ENCODE results near the gene ZNF268. TPM values are rescaled to one million over a fixed set of nuclear protein-coding genes. Genes with fewer than 3 reads are reported as not detected.
A peak's percentile ranks its signal among the peaks of the same experiment; 100 is the strongest.

ZNF268 gene
- polyA plus RNA-seq (2011; rRNA removed): 16.1 TPM in 2 replicates
- 53.7 and 72.6 TPM in 2 replicates for polyA minus RNA-seq (2011; rRNA and poly(A)+ RNA removed)

DNA sequence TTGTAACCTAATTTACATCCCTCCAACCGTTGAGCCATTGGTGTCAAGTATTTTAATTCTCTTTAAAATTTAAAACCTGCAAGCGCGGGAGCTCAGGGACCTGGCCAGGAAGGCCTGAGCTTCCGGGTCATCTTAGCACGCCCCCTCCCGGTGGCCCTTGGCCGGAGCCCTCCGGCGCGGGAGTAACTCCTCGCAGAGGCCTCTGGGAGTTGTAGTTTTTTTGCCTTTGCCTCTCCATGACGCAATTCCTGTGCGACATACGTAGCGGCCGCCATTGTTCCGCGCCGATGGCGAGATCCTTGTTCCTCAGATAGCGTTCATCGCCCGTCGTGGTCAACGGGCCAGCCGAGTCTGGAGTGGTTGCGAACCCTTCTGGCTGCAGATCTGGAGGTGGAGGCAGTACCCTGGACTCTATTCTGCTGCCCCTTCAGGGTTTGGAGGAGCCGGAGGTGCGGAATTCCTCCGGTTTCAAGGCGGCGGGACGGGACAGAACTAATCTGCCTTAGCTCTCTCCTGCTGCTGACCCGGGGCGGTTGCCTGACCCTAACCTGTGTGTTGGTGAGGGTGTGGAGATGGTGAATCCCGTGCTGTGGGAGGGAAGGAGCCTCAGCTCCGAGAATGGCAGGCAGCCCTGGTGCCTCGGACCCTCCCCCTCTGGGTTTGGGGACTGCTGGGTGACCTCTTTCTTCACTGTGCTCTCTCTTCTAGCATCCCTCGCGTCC is at the start of gene ZNF268:
Gene ZNF268, plus strand, starts transcription at position 258 of the 722 bp plus-strand sequence. CDS start 503 bp downstream, outside the sequence.
- peak; percentile 72 for DNase-seq (ENCODE audit: low read depth, low spot score)
- peak; percentile 79 for TF ChIP-seq CTCF (IDR thresholded peaks at IDR 0.05; ENCODE audit: low read depth, low read length)
- ChIA-PET CTCF (interaction anchor here (0.7 to 2.2 kb wide), 10 partner anchors 9 to 197 kb away, joined by 3 to 8 read pairs (median 4); partner anchors contain the start of genes ZNF10, ZNF26 and ZNF891), POLR2A (interaction anchor here (0.9 to 1.7 kb wide), 3 partner anchors 51 to 195 kb away, joined by 4 to 7 read pairs (median 5); partner anchors contain the start of genes ZNF10, ZNF26 and ZNF891)
- no peaks in the 10 kb centered on the region for H3K27me3 ChIP-seq (ENCODE audit: control insufficient read depth, insufficient read depth, low read length)
- H3K27ac ChIP-seq (ENCODE audit: low read depth, low read length): peak within 1 kb of the TSS; percentile 63
- peaks cover 50% of the 10 kb centered on the region for H3K9me3 ChIP-seq (ENCODE audit: control insufficient read depth, insufficient read depth, low read length)
- peak within 1 kb of the TSS; percentile 69 for H3K4me3 ChIP-seq (ENCODE audit: low read depth, low read length)

DNA sequence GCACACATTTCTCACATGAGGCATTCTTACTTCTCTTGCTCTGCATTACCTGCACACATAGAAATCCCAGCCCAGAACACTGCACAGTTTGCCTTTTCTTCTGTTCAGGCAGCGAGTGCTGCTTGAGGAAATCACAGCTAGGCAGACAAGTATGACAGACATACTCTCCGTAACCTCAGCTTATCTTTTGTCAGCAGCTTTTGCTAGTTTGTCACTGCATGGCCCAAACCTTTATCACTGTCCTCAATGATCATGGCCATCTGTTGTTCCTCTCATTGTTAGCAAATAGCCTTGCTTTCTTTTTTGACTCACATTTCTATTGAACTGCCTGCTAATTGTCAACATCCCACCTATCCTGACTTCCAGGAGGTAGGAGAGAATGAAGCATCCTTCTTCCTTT is 45.5 kb upstream of the ZNF268 start:
- Histone ChIP-seq H3K9me3 (ENCODE audit: control insufficient read depth, insufficient read depth, low read length) (peaks cover 18% of the 10 kb centered on the region), H3K27me3 (ENCODE audit: control insufficient read depth, insufficient read depth, low read length) (no peaks in the 10 kb centered on the region), H3K4me3 (ENCODE audit: low read depth, low read length) (no peak overlapping the region), H3K27ac (ENCODE audit: low read depth, low read length) (no peak overlapping the region)
- ChIA-PET POLR2A (no interaction called here), CTCF (interaction anchor here (1.1 kb wide), 1 partner anchor 45 kb away, joined by 4 read pairs; no protein-coding TSS in a partner anchor)
- DNase-seq (ENCODE audit: low read depth, low spot score): no peak
- TF ChIP-seq CTCF (IDR thresholded peaks at IDR 0.05; ENCODE audit: low read depth, low read length): no peak

DNA sequence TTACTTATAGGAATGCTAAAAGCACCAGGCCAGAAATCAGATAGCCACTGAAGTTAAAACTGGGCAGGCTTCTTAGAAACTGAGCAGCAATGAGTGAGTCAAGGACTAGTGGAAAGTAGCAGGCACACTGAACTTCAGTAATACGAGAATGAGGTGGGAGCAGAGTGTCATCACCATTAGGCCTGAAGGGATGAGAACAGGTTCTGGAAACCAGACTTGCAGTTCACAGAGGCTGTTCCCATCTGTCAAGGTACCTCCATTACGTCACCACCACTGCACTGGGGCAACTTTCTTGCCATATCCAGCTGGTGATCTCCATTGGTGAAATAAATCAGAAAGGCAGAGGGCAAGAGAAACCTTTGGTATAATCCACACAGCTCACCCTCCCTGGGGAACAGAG is 35.3 kb upstream of the ZNF268 start:
- Histone ChIP-seq H3K4me3 (ENCODE audit: low read depth, low read length) (no peak overlapping the region), H3K27ac (ENCODE audit: low read depth, low read length) (no peak overlapping the region), H3K27me3 (ENCODE audit: control insufficient read depth, insufficient read depth, low read length) (no peaks in the 10 kb centered on the region), H3K9me3 (ENCODE audit: control insufficient read depth, insufficient read depth, low read length) (peaks cover 45% of the 10 kb centered on the region)
- ChIA-PET CTCF (no interaction called here), POLR2A (no interaction called here)
- no peak for TF ChIP-seq CTCF (IDR thresholded peaks at IDR 0.05; ENCODE audit: low read depth, low read length)
- no peak for DNase-seq (ENCODE audit: low read depth, low spot score)

GRCh38 chr12:133156125-133156690 is 25.1 kb upstream of the ZNF268 start:
- H3K9me3 ChIP-seq (ENCODE audit: control insufficient read depth, insufficient read depth, low read length): peaks cover 38% of the 10 kb centered on the region
- no peak for TF ChIP-seq CTCF (IDR thresholded peaks at IDR 0.05; ENCODE audit: low read depth, low read length)
- ChIA-PET POLR2A (no interaction called here), CTCF (no interaction called here)
- DNase-seq (ENCODE audit: low read depth, low spot score): no peak
- no peak overlapping the region for H3K27ac ChIP-seq (ENCODE audit: low read depth, low read length)
- H3K27me3 ChIP-seq (ENCODE audit: control insufficient read depth, insufficient read depth, low read length): no peaks in the 10 kb centered on the region
- no peak overlapping the region for H3K4me3 ChIP-seq (ENCODE audit: low read depth, low read length)

GRCh38 chr12:133165776-133166175 is 15.5 kb upstream of the ZNF268 start:
- Histone ChIP-seq H3K9me3 (ENCODE audit: control insufficient read depth, insufficient read depth, low read length) (peaks cover 37% of the 10 kb centered on the region), H3K27me3 (ENCODE audit: control insufficient read depth, insufficient read depth, low read length) (no peaks in the 10 kb centered on the region), H3K27ac (ENCODE audit: low read depth, low read length) (no peak overlapping the region), H3K4me3 (ENCODE audit: low read depth, low read length) (no peak overlapping the region)
- no peak for TF ChIP-seq CTCF (IDR thresholded peaks at IDR 0.05; ENCODE audit: low read depth, low read length)
- DNase-seq (ENCODE audit: low read depth, low spot score): no peak
- CTCF ChIA-PET: no interaction called here
- POLR2A ChIA-PET: no interaction called here

All from AG04450 (cell line).